ENCODE results near the gene TOX2. TPM values are rescaled to one million over a fixed set of nuclear protein-coding genes. Genes with fewer than 3 reads are reported as not detected.

Gene TOX2
- total RNA-seq, 1 donor, result 5.2 TPM

DNA sequence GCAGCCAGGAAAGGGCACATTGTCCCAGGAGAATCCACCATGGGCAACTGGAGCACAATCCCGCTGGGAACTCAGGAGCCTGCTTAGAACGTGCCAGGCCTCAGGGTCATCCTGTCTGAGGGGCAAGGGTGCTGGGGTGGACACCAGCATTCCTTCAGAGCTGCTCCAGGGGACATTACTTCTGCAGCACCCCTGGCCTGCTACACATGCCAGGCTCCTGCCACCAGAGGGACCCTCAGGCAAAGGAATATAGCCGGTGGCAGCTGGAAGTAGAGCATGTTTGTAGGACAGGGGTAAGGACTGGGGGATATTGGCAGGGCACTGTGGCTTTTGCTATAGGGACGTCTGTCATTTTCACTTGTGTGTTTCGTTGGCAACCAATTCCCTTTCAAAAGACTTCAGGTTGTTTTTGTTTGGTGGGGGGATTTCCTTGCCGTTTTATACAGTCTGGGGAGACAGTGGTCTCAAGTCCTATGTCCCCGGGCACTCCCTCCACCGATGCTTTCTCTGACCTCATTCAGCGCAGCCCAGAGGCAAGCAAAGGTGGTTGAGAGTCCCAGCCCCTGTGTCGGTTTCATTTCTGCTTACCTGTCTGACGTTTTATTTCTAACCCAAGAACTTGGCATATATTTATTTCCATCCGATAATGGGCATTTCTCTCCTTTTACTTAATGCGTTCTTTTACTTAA lies 141.5 kb downstream of the TOX2 start:
- DNase-seq (ENCODE audit: low read depth), result no peak

DNA sequence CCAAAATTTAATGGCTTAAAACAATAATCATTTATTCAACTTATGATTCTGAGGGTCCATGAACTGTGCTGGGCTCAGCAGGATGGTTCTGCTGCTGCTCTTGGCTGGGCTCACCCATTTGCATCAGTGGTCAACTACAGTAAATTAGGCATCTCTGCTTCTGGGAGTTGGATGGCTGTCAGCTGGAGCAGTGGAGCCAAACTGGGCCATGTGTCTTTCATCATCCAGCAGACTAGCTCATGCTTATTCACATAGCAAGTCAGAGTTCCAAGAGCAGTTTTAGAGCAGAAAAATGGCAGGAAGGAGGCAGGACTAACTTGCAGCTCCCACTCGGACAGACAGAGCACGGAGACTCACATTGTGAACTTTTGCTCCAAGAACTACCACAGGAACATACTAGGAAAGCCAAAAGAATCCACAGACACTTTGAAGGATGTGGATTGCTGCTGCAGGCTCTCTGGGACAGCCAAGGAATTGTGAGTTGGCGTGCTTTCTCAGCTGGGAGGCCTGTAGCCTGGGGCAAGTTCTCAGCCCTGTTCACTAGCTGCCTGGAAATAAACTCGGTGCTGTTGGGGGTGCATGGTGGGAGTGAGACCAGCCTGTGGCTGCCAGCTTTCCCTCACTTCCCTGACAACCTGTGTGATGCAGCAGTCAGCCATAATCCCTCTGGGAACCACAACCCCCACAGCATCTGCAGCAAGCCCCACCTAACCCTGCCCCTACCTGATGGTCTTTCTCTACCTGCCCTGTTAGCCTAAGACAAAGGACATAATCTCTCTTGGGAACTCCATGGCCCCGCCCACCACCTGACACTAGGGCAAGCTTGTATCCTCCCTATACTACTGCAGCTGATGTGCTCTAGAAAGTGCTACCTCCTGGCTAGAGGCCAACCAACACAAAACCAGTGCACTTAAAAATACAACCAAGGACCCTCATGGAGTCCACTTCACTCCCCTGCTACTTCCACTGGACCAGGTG lies 143.3 kb downstream of the TOX2 start:
- H3K4me3 ChIP-seq (ENCODE audit: low read depth, low read length), result no peak overlapping the region
- peak; percentile 94 for DNase-seq (ENCODE audit: low read depth)
- TF ChIP-seq, protein P1, sequence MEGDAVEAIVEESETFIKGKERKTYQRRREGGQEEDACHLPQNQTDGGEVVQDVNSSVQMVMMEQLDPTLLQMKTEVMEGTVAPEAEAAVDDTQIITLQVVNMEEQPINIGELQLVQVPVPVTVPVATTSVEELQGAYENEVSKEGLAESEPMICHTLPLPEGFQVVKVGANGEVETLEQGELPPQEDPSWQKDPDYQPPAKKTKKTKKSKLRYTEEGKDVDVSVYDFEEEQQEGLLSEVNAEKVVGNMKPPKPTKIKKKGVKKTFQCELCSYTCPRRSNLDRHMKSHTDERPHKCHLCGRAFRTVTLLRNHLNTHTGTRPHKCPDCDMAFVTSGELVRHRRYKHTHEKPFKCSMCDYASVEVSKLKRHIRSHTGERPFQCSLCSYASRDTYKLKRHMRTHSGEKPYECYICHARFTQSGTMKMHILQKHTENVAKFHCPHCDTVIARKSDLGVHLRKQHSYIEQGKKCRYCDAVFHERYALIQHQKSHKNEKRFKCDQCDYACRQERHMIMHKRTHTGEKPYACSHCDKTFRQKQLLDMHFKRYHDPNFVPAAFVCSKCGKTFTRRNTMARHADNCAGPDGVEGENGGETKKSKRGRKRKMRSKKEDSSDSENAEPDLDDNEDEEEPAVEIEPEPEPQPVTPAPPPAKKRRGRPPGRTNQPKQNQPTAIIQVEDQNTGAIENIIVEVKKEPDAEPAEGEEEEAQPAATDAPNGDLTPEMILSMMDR (IDR thresholded peaks at IDR 0.05; ENCODE audit: insufficient read depth, low read length), result no peak

More for the DNA sequence above, 141.5 kb downstream of the TOX2 start:
- TF ChIP-seq, protein P1 (IDR thresholded peaks at IDR 0.05; ENCODE audit: insufficient read depth, low read length), result peak; percentile 8
- no peak overlapping the region for H3K4me3 ChIP-seq (ENCODE audit: low read depth, low read length)

DNA sequence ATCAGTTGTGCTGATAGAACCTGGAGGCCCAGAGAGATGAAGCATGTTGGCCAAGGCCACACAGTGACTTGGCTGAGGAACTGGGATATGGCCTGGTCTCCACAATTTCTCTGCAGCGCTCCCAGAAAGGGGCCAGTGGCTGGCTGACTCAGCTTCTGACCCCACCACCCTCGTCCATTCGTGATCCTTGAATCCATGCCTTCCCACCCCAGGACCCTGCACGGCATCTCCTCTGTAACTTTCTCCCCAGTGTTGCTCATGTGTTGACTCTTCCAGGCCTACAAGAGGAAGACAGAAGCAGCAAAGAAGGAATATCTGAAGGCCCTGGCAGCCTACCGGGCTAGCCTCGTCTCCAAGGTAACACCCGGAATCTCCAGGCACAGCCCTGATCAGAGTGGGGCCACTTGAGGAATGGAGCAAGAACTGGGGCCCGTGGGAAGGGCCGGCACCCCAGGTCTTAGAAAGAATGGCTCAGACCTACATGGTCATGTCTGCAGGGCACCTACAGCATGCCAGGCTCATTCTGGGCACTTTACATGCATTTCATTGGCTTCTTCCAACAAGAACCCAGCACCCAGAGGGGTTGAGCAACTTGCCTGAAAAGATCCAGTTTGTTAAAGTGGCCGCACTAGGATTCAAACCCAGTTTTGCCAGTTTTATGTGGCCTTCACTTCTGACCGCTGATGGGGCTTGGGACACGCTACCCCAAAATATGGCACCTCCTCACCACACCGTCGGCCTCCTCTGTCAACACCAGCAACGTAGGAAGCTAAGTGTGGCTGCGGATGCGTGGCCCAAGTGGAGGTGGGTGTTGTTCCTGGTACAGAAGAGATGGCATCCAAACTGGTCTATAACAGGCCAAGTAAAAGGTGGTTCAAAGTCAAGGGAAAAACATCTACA lies 150.1 kb downstream of the TOX2 start:
- no peak for DNase-seq (ENCODE audit: low read depth)
- TF ChIP-seq, protein P1 (IDR thresholded peaks at IDR 0.05; ENCODE audit: insufficient read depth, low read length), result no peak

DNA sequence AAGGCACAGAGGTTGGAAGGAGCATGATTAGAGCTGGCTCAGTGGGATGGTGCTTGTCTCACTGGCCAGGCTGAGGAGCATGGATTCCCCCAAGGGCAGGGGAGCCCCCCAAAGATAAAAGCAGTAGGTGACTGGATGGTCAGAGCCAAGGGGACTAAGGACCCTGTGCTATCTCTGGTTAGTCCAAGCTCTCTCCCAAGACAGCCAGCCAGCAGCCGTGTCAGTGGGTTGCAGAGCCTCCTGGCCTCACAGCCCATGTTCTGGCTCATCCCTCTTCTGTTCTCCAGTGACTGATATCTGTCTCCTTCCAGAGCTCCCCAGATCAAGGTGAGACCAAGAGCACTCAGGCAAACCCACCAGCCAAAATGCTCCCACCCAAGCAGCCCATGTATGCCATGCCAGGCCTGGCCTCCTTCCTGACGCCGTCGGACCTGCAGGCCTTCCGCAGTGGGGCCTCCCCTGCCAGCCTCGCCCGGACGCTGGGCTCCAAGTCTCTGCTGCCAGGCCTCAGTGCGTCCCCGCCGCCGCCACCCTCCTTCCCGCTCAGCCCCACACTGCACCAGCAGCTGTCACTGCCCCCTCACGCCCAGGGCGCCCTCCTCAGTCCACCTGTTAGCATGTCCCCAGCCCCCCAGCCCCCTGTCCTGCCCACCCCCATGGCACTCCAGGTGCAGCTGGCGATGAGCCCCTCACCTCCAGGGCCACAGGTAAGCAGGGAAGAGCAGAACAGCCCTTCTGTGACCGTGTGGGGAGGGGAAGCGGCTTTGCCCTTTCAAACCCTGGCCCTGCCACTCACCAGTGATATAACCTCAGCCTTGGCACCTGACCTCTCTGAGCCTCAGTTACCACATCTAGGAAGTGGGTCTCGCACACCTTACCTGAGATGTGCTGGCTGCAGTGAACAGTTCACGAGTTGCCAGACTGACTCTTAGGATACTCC lies 151.0 kb downstream of the TOX2 start:
- H3K4me3 ChIP-seq (ENCODE audit: low read depth, low read length), result no peak overlapping the region
- TF ChIP-seq, protein P1 (IDR thresholded peaks at IDR 0.05; ENCODE audit: insufficient read depth, low read length), result no peak
- no peak for DNase-seq (ENCODE audit: low read depth)

More for the DNA sequence above, 150.1 kb downstream of the TOX2 start:
- H3K4me3 ChIP-seq (ENCODE audit: low read depth, low read length), result no peak overlapping the region

DNA sequence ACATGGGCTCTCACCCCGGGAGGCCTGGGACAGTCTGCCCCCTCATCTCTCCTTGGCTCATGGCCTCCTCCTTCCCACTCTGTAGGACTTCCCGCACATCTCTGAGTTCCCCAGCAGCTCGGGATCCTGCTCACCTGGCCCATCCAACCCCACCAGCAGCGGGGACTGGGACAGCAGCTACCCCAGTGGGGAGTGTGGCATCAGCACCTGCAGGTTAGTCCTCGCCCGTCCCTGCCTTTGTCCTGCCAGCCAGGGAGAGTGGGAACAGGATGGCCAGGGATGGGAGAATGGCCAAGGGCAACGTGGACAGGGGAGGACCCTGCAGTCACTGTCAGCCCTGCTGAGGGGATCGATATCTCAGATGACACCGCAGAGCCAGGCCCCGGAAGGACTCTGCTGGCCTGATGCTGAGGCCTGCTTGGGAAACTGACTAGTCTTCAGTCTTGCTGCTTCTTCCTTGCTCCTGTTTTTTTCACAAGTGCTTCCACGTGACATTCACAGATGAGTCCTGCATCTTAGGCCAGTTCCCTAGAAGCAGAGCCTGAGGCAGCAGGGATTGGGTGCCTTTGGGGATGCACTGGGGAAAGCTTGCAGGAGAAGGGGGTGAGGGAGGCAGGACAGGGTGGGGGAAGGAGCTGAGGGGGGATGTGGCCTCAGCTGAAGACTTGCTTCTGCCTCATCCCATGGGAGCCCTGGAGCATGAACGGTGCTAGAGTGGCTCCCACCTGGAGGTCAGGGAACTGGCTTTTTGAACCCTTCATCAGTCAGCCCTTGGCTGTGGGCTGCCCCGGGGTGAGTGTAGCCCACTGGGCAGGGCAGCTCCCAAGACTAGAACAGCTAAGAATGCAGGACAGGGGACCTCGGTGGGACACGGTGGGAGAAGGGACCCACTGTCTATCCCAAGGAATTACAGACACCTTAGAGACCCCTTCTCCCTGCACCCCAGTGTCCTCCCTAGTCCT lies 152.3 kb downstream of the TOX2 start:
- DNase-seq (ENCODE audit: low read depth), result no peak
- H3K4me3 ChIP-seq (ENCODE audit: low read depth, low read length), result no peak overlapping the region
- TF ChIP-seq, protein P1 (IDR thresholded peaks at IDR 0.05; ENCODE audit: insufficient read depth, low read length), result no peak
